Stimulated activated CD8-positive, alpha-beta memory T cell treated with anti-CD3 and anti-CD28 coated beads, Interleukin-4, amount 100 ng/mL, for 4 hours (primary cell): ENCODE measurements around the gene ATP8A2.
A peak's percentile ranks its signal among the peaks of the same experiment; 100 is the strongest.
"Not testable (repeated sequence)": the region's sequence is repeated elsewhere in the genome, so short reads cannot be mapped to it uniquely, and the experiment has no call there.

ENCODE experiments used
- DNase-seq, 2 donors: peaks; one replicate each; pipeline ENCODE4 v3.0.0-alpha.2; 2020; ENCODE audit warnings: low read depth in 2 of 2, low spot score in 1 of 2

ATP8A2 gene

GRCh38 chr13:25529425-25529824 is 157.7 kb downstream of the ATP8A2 start:
- no peak for DNase-seq

- DNase-seq, result no peak
Observed at GRCh38 chr13:25538276-25538675, 166.5 kb downstream of the ATP8A2 start.

GRCh38 chr13:25541434-25542123 is 169.8 kb downstream of the ATP8A2 start:
- no peak for DNase-seq

- not testable (repeated sequence) for DNase-seq
Observed at GRCh38 chr13:25548991-25549390, 177.2 kb downstream of the ATP8A2 start.

GRCh38 chr13:25561812-25562211 is 190.0 kb downstream of the ATP8A2 start:
- DNase-seq, result no peak

- DNase-seq, result no peak
Observed at GRCh38 chr13:25570185-25570584, 198.4 kb downstream of the ATP8A2 start.

GRCh38 chr13:25571237-25571636 is 199.5 kb downstream of the ATP8A2 start:
- no peak for DNase-seq

- DNase-seq, result not testable (repeated sequence)
Observed at GRCh38 chr13:25572171-25572570, 200.4 kb downstream of the ATP8A2 start.

GRCh38 chr13:25574437-25575411 is 202.9 kb downstream of the ATP8A2 start:
- peak; percentile 43 to 55 for DNase-seq

- DNase-seq, result no peak
Observed at GRCh38 chr13:25575562-25575961, 203.8 kb downstream of the ATP8A2 start.

GRCh38 chr13:25578526-25578925 is 206.8 kb downstream of the ATP8A2 start:
- DNase-seq, result no peak

GRCh38 chr13:25579221-25579620 is 207.4 kb downstream of the ATP8A2 start:
- DNase-seq, result no peak

GRCh38 chr13:25581351-25581750 is 209.6 kb downstream of the ATP8A2 start:
- DNase-seq, result no peak

- DNase-seq, result no peak
Observed at GRCh38 chr13:25584087-25584486, 212.3 kb downstream of the ATP8A2 start.

- no peak for DNase-seq
Observed at GRCh38 chr13:25585000-25585399, 213.2 kb downstream of the ATP8A2 start.

- no peak for DNase-seq
Observed at GRCh38 chr13:25587326-25587980, 215.7 kb downstream of the ATP8A2 start.

GRCh38 chr13:25588336-25589060 is 216.7 kb downstream of the ATP8A2 start:
- DNase-seq, result no peak

- no peak for DNase-seq
Observed at GRCh38 chr13:25598421-25598820, 226.6 kb downstream of the ATP8A2 start.

GRCh38 chr13:25602176-25602575 is 230.4 kb downstream of the ATP8A2 start:
- DNase-seq, result no peak

GRCh38 chr13:25604106-25604505 is 232.3 kb downstream of the ATP8A2 start:
- DNase-seq, result no peak

GRCh38 chr13:25607096-25607495 is 235.3 kb downstream of the ATP8A2 start:
- DNase-seq, result no peak
